Left lung (tissue), 10 donors: ENCODE results near the gene FGF8. TPM values are rescaled to one million over a fixed set of nuclear protein-coding genes. Genes with fewer than 3 reads are reported as not detected.

Source experiments
- ATAC-seq: fragments of 200-7000 bp; cut with Tn5 transposase; one replicate; pipeline ENCODE4 v1.9.1; 2020; ENCODE audit warnings: moderate library complexity
- DNase-seq, 4 donors: peaks; one replicate each; pipeline ENCODE4 v3.0.0-alpha.2; 2013 to 2020
- H3K27ac ChIP-seq, 2 donors: fragments of 200-600 bp; sonication (generic) in 1 of 2; one replicate each; pipeline versions ENCODE4 v1.5.0 to v1.8.0; 2020 to 2021
- H3K27me3 ChIP-seq, 2 donors: fragments of 200-600 bp; sonication (generic) in 1 of 2; one replicate each; pipeline versions ENCODE4 v1.5.0 to v1.8.0; 2020 to 2021
- H3K36me3 ChIP-seq, 2 donors: fragments of 200-600 bp; sonication (generic) in 1 of 2; one replicate each; pipeline versions ENCODE4 v1.5.0 to v1.8.0; 2020 to 2021
- H3K4me1 ChIP-seq, 2 donors: fragments of 200-600 bp; one replicate each; pipeline ENCODE4 v1.8.0; 2021
- H3K4me3 ChIP-seq, 2 donors: fragments of 200-600 bp; sonication (generic) in 1 of 2; one replicate each; pipeline versions ENCODE4 v1.5.0 to v1.8.0; 2020 to 2021; ENCODE audit warnings: mild to moderate bottlenecking in 1 of 2
- H3K9me3 ChIP-seq, 2 donors: fragments of 200-600 bp; sonication (generic) in 1 of 2; one replicate each; pipeline versions ENCODE4 v1.5.0 to v1.8.0; 2020 to 2021
- intact Hi-C, 2 donors: fragments of 100-400 bp; cut with DNase I; formaldehyde crosslinking; loops; one replicate each; pipeline versions ENCODE4 v1.11.2 to v1.14.2; 2022
- polyA plus RNA-seq, 6 donors: library from polyadenylated mRNA; unstranded; fragments of 120-200 nt; gene quantifications; one replicate each; pipeline ENCODE4 v1.2.1, GENCODE V29; 2013; ENCODE audit not compliant: insufficient read length in 6 of 6
- total RNA-seq, 2 donors: library from RNA; stranded (reverse); fragmentation: NEBNext Ultra II Directional; extraction: Animal tissue kit (Norgen Biotek cat#: 25700); gene quantifications; one replicate each; pipeline ENCODE4 v1.2.1, GENCODE V29; 2021
- TF ChIP-seq, protein P1 (sequence below), 2 donors: fragments of 200-600 bp; sonication (generic) in 1 of 2; IDR thresholded peaks; one replicate each; pipeline versions ENCODE4 v1.5.0 to v1.8.0; 2021; ENCODE audit warnings: antibody characterized with exemption in 2 of 2
- donor health status: DM: no; HTN: yes; CAD: no.
- donor health status: DM: no; HTN: no; CAD: no.

FGF8 gene
- total and polyA plus RNA-seq, 8 donors = 0.15 TPM; not detected in 7

DNA sequence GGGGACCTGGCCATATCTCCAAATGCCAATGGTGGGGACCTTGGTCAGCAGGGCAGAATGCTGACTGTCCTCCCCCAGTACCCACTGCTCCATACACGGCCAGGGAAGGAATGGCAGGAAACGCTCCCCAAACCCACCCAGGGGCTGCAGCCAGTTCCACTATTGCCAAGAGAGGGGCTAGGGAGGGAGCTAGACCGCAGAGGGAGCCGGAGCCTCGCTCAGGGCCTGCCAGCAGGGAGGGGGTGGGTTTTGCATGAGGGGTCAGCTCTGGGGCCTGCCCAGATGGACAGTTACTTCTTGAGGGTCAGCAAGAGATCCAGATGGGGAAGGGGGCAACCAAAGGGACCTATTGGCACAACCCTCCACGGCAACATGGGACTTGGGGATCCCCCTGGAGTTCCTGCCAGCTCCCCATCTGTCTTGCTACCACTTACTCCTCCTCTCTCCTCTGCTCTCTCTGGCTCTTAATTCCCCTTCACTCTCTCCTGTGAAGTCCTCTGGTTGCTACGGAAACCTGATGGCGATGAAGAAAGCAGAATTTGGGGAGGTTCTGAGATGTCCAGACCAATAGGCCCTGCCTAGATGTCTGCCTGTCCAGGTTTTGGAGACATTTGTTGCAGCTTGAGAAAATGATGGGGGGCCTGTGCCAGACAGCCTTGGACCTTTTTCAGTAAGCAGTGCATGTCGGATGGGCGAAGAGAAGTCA is 12.6 kb downstream of the FGF8 start:
- Histone ChIP-seq H3K4me1 (no peaks in the 10 kb centered on the region), H3K36me3 (no peaks in the 10 kb centered on the region), H3K27me3 (peaks cover 0 to 43% of the 10 kb centered on the region in 2 donors), H3K4me3 (no peak overlapping the region), H3K9me3 (no peaks in the 10 kb centered on the region), H3K27ac (no peak overlapping the region)
- DNase-seq (no peak), ATAC-seq (no peak)
- intact Hi-C loops = no loop called here
- TF ChIP-seq, protein P1, sequence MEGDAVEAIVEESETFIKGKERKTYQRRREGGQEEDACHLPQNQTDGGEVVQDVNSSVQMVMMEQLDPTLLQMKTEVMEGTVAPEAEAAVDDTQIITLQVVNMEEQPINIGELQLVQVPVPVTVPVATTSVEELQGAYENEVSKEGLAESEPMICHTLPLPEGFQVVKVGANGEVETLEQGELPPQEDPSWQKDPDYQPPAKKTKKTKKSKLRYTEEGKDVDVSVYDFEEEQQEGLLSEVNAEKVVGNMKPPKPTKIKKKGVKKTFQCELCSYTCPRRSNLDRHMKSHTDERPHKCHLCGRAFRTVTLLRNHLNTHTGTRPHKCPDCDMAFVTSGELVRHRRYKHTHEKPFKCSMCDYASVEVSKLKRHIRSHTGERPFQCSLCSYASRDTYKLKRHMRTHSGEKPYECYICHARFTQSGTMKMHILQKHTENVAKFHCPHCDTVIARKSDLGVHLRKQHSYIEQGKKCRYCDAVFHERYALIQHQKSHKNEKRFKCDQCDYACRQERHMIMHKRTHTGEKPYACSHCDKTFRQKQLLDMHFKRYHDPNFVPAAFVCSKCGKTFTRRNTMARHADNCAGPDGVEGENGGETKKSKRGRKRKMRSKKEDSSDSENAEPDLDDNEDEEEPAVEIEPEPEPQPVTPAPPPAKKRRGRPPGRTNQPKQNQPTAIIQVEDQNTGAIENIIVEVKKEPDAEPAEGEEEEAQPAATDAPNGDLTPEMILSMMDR (IDR thresholded peaks at IDR 0.05) = no peak

DNA sequence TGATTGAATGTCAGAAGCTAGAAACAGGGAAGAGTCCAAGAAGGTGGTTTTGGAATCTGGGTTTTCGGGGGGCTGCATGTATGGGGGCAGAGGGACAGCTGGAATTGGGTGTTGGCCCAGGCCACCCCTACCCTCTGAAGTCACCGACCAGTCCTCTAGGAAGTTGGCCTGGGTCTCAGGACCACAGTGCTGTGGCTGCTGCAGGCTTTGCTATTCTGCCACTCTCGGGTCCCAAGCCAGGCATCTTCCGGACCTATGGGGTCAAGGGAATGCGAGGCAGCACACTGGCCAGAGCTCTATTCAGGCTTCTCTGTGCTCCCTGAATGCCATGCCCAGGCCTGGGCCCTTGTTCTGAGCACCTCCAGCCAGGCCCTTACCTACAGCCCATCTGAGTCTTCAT is 13.2 kb downstream of the FGF8 start:
- no peaks in the 10 kb centered on the region for H3K4me1 ChIP-seq
- H3K27me3 ChIP-seq = peaks cover 0 to 38% of the 10 kb centered on the region in 2 donors
- H3K4me3 ChIP-seq = no peak overlapping the region
- ATAC-seq (no peak), DNase-seq (no peak)
- TF ChIP-seq, protein P1 (IDR thresholded peaks at IDR 0.05) = no peak
- intact Hi-C loops = no loop called here
- H3K9me3 ChIP-seq = no peaks in the 10 kb centered on the region
- H3K36me3 ChIP-seq = no peaks in the 10 kb centered on the region
- H3K27ac ChIP-seq = no peak overlapping the region

DNA sequence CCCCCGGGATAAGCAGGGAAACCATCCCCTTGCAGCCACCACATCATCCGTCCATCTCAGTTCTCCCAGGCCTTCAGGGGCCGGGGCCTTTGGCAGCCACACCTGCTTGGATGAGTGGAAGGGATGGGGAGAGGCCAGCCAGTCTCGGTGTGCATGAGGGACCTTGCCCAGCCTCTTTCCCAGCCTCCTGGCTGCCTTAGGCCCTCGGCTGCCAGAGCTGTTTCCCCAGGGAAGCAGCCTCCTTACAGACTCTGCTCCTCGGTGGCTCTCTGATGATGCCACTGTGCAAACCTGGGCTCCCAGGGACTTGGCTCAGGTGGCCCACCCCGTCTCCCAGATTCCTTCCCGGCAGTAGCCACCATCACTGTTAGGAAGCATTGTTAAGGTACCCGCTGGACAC is 14.7 kb downstream of the FGF8 start:
- Histone ChIP-seq H3K4me3 (no peak overlapping the region), H3K27ac (no peak overlapping the region), H3K4me1 (no peaks in the 10 kb centered on the region), H3K9me3 (no peaks in the 10 kb centered on the region), H3K36me3 (no peaks in the 10 kb centered on the region), H3K27me3 (peaks cover 0 to 29% of the 10 kb centered on the region in 2 donors)
- DNase-seq (no peak), ATAC-seq (no peak)
- TF ChIP-seq, protein P1 (IDR thresholded peaks at IDR 0.05) = no peak
- intact Hi-C loops = no loop called here

DNA sequence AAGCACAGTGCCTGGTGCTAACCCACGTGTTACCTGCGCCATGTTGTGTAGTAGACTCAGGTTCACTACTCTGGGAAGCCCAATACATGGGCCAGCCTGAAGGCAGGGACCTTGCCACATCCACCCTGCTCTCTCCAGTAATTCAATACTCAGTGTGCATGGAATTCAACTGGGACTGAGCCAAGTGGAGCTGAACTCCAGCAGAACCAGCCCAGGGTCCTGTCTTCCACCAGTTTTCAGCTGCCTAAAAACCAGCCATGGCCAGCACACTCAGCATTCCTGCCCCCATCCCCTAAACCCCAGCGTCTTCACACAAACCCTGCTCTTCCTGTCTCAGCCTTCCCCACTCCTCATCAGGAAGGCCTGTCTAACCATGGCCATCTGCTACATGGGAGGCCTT is 15.4 kb downstream of the FGF8 start:
- ATAC-seq = no peak

More for the DNA sequence above, 15.4 kb downstream of the FGF8 start:
- H3K4me1 ChIP-seq = no peaks in the 10 kb centered on the region
- H3K27ac ChIP-seq = no peak overlapping the region
- H3K9me3 ChIP-seq = no peaks in the 10 kb centered on the region
- H3K36me3 ChIP-seq = no peaks in the 10 kb centered on the region
- H3K4me3 ChIP-seq = no peak overlapping the region
- intact Hi-C loops = no loop called here
- DNase-seq = no peak
- H3K27me3 ChIP-seq = peaks cover 0 to 25% of the 10 kb centered on the region in 2 donors
- TF ChIP-seq, protein P1 (IDR thresholded peaks at IDR 0.05) = no peak
